Choroid plexus epithelial cell (primary cell): ENCODE results near the gene HSD17B3.
A peak's percentile ranks its signal among the peaks of the same experiment; 100 is the strongest.

Source experiments
- DNase-seq: peaks from one replicate; pipeline ENCODE4 v3.0.0-alpha.2; 2010; ENCODE audit warnings: low read depth
- H3K4me3 ChIP-seq: 2 replicates; pipeline ENCODE4 v1.5.1; 2011; ENCODE audit warnings: low read depth, mild to moderate bottlenecking, control low read depth, low read length, moderate library complexity
- TF ChIP-seq, protein P1 (sequence below): conservative IDR thresholded peaks from 2 replicates; pipeline ENCODE4 v1.5.1; 2011; ENCODE audit warnings: low read depth, mild to moderate bottlenecking, control low read depth, inconsistent platforms, low read length, moderate library complexity

HSD17B3 gene

DNA sequence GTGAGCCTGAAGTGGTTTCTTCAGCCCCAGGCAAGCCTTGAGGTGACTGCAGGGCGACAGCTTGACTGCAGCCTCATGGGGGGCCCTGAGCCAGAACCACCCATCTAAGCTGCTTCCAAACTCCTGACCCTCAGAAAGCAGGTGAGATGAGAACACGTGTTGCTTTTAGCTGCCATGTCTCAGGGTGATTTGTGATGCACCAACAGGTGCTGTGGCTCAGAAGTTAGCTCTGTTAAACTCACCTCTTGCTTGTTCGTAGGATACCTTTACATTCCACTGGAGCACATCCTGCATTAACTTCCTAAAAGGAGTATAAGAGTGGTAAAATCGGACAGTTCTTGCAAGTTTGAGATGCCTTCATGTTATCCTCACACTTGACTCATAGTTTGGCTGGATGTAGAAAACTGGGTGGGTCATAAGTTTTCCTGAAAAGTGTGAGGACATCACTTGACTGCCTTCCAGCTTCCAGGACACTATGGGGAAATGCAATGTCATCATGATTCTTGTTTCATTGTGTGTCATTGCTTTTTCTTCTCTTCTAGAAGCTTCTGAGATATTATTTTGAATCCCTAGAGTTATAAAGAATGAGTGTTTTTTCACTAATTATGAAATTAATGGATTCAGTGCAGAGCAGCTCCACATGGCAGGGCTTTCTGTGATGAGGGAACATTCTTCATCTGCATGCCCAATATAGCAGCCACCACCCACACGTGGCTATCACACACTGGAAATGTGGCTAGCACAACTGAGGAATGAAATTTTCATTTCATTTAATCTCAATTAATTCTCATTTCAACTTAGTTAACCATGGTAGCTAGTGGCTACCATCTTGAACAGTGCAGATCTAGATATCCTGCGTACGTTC lies 92.3 kb downstream of the HSD17B3 start:
- no peak overlapping the region for H3K4me3 ChIP-seq
- peak; percentile 40 for DNase-seq
- TF ChIP-seq, protein P1, sequence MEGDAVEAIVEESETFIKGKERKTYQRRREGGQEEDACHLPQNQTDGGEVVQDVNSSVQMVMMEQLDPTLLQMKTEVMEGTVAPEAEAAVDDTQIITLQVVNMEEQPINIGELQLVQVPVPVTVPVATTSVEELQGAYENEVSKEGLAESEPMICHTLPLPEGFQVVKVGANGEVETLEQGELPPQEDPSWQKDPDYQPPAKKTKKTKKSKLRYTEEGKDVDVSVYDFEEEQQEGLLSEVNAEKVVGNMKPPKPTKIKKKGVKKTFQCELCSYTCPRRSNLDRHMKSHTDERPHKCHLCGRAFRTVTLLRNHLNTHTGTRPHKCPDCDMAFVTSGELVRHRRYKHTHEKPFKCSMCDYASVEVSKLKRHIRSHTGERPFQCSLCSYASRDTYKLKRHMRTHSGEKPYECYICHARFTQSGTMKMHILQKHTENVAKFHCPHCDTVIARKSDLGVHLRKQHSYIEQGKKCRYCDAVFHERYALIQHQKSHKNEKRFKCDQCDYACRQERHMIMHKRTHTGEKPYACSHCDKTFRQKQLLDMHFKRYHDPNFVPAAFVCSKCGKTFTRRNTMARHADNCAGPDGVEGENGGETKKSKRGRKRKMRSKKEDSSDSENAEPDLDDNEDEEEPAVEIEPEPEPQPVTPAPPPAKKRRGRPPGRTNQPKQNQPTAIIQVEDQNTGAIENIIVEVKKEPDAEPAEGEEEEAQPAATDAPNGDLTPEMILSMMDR: no peak

DNA sequence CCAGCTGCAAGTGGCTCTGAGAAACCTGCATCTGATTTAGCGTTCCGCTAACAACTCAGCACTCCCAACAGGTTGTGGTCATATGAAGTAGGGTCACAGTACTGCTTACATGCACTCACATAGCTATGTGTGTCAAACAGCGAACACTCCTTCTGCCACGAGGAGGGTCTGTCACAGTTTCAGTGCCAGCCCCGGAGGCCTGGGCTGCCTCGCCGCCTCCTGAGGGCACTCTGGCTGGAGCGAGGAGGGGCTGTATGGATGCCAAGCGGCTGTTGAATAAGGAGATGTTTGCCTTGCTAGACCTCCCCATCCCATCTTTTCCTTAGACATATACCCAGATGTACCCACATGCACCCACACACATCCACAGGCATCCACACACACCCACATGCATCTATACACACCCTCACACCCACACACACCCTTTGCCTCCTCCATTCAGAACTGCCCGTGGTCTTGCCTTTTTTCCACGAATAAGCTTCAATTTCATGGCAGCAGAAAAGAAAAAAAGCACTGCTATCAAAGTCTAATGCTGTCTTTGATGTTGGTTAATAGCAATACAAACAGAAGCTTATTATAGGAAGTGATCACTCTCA lies 95.7 kb downstream of the HSD17B3 start:
- H3K4me3 ChIP-seq: no peak overlapping the region
- TF ChIP-seq, protein P1: no peak
- no peak for DNase-seq

DNA sequence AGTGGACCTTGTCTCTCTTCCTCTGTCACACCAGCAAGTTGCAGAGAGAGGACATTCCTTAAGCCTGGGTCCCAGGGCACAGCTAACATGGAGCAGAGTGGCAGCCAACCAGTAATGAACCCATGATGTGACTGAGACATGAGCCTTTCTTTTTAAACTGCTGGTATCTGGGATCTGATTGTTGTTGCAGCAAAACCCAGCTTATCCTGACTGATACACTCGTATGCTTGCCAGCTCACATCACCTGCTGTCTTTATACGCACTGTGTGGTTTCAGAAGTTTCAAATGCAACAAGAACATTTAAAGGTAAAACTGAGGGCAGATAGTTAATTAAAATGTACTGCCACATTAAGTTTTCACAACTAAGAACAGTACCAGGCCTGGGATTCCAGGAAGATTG lies 97.1 kb downstream of the HSD17B3 start:
- H3K4me3 ChIP-seq: no peak overlapping the region
- DNase-seq: no peak
- TF ChIP-seq, protein P1: no peak

DNA sequence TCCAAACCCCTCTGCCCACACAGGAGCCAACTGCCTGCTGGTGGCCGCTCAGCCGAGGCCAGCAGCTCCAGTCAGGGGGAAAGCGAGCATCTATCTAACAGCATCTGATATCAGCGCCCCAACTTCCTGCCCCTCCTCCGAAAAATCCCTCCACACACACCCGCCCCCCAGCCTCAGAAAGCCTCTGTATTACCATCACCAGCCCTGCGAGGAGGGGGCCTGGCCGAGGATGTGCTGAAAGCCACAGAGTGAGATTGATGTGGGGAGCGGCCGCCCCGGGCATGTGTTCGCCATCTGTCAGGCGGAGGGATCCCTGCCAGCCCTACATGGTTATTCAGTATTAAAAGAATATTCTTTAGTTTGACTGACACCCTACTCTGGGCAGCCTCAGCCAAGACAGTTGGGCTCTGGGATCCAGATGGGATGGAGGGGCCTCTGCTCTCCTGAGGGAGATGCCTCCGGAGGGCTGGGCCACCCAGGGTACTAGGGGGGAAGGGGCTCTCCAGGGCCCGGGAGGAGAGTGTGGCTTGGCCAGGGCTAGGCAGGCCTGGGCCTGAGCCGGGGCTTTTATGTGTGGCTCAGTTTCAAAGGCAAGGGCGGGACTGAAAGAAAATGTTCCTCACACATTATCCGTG lies 98.0 kb downstream of the HSD17B3 start:
- no peak for DNase-seq
- H3K4me3 ChIP-seq: no peak overlapping the region
- TF ChIP-seq, protein P1: no peak

DNA sequence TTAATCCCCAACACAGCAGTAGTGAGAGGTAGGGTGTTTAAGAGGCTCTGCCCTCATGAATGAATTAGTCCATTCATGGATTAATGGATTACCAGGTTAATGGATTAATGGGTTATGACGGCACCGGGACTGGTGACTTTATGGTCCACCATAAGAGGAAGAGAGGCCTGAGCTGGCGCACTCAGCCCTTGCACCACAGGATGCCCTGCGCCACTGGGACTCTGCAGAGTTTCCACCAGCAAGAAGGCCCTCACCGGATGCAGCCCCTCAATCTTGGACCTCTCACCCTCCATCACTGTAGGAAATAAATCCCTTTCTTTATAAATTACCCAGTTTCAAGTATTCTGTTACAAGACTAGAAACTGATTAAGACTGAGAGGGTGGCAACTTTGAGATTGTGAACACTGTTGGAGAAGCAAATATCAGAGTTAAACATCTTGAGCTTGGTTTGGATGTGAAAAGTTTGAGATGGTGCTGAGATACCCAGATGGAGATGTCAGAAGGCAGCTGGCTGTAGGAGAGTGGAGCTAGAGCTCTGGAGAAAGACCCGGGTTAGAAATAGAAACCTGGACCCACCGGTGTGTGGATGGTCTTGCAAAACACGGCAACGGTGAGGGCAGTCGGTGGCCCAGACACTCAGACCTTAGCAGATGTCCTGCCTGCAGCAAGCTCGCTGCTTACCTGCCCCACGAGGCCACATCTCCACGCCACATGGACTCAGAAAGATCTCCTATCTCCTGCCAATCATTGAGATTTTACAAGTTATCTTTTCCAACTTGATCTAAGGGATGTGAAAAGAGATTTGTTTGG lies 98.8 kb downstream of the HSD17B3 start:
- H3K4me3 ChIP-seq: no peak overlapping the region
- TF ChIP-seq, protein P1: no peak
- DNase-seq: no peak

DNA sequence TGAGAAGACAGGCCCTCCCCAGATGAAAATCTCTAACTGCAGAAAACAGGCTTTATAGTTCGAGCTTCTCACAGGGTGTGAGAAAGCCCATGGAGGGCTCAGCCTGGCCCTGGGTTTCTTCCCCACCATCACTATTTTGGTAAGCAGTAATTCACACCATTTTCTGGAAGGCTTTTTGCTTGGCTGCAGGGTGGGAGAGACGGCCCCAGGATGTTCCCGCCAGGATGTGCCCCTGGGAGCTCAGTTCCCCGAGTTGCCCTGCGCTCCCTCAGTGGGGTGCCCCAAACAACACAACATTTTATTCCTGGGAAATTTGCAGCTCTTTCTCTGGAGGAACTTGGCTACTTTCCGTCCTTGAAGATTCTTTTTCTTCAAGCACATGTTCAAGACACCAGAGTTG lies 100.8 kb downstream of the HSD17B3 start:
- DNase-seq: no peak
- TF ChIP-seq, protein P1: no peak
- no peak overlapping the region for H3K4me3 ChIP-seq
